ENCODE measurements around the gene UBL4A. TPM values are rescaled to one million over a fixed set of nuclear protein-coding genes. Genes with fewer than 3 reads are reported as not detected.

Gene UBL4A
- polyA plus RNA-seq, 1 of the 3 experiments (the other 2 are of a cell fraction) = 27.8 TPM

- 55% methylated on average over 12 of the region's 12 CpGs for WGBS (ENCODE audit: low lambda C conversion rate)
- no peaks in the 10 kb centered on the region; the same call in 1 of the 2 replicates for H3K27me3 ChIP-seq (ENCODE audit: insufficient read depth)
- H3K79me2 ChIP-seq (ENCODE audit: insufficient read depth) = peaks cover 6% of the 10 kb centered on the region
- no peak overlapping the region for H3K4me2 ChIP-seq
- H3K4me3 ChIP-seq (ENCODE audit: low read depth in 2 of 2, low read length in 1 of 2) = no peak overlapping the region
- H4K20me1 ChIP-seq (ENCODE audit: insufficient read depth) = no peaks in the 10 kb centered on the region
- DNase-seq = no peak
- H3K9ac ChIP-seq = no peak overlapping the region
- H3K9me2 ChIP-seq = no peaks in the 10 kb centered on the region
- H3F3A ChIP-seq (replicated peaks; ENCODE audit: insufficient read depth) = no peaks in the 10 kb centered on the region
- POLR2A ChIA-PET = no interaction called here
- H3K27ac ChIP-seq (ENCODE audit: low read depth in 2 of 2, low read length in 1 of 2) = no peak overlapping the region
- no peak overlapping the region for H2AFZ ChIP-seq (ENCODE audit: low read depth)
- no peaks in the 10 kb centered on the region for H3K9me3 ChIP-seq
- H3K4me1 ChIP-seq (ENCODE audit: control insufficient read depth in 1 of 2, insufficient read depth in 2 of 2, low read depth in 1 of 2, low read length in 1 of 2) = peaks cover 0 to 5% of the 10 kb centered on the region in 2 experiments; a peak in 1 of 4 replicates
- H3K36me3 ChIP-seq (replicated peaks in 1 of 2; ENCODE audit: control insufficient read depth in 1 of 2, insufficient read depth in 2 of 2, low read length in 1 of 2) = no peaks in the 10 kb centered on the region
- TF ChIP-seq, protein P1, sequence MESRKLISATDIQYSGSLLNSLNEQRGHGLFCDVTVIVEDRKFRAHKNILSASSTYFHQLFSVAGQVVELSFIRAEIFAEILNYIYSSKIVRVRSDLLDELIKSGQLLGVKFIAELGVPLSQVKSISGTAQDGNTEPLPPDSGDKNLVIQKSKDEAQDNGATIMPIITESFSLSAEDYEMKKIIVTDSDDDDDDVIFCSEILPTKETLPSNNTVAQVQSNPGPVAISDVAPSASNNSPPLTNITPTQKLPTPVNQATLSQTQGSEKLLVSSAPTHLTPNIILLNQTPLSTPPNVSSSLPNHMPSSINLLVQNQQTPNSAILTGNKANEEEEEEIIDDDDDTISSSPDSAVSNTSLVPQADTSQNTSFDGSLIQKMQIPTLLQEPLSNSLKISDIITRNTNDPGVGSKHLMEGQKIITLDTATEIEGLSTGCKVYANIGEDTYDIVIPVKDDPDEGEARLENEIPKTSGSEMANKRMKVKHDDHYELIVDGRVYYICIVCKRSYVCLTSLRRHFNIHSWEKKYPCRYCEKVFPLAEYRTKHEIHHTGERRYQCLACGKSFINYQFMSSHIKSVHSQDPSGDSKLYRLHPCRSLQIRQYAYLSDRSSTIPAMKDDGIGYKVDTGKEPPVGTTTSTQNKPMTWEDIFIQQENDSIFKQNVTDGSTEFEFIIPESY (IDR thresholded peaks at IDR 0.05; ENCODE audit: borderline replicate concordance, low read depth) = no peak
- TF ChIP-seq USF1 (IDR thresholded peaks at IDR 0.05; ENCODE audit: borderline replicate concordance, low read depth) (no peak), FOSL2 (IDR thresholded peaks at IDR 0.05; ENCODE audit: borderline replicate concordance, low read depth) (no peak), POLR2AphosphoS5 (IDR thresholded peaks at IDR 0.05; ENCODE audit: low read depth, low read length) (no peak), GABPA (IDR thresholded peaks at IDR 0.05; ENCODE audit: low read depth) (no peak), JUND (IDR thresholded peaks at IDR 0.05) (no peak), EP300 (IDR thresholded peaks at IDR 0.05; ENCODE audit: borderline replicate concordance in 1 of 2, low read depth in 1 of 2, low read length in 1 of 2) (no peak), CHD2 (IDR thresholded peaks at IDR 0.05; ENCODE audit: low read length, partially characterized antibody) (no peak), SIN3A (IDR thresholded peaks at IDR 0.05; ENCODE audit: borderline replicate concordance, low read depth, low read length) (no peak), USF2 (IDR thresholded peaks at IDR 0.05; ENCODE audit: borderline replicate concordance, low read depth, low read length) (no peak), MEF2A (IDR thresholded peaks at IDR 0.05; ENCODE audit: borderline replicate concordance, low read depth) (no peak), SMC3 (IDR thresholded peaks at IDR 0.05; ENCODE audit: low read depth, low read length) (no peak), YY1 (IDR thresholded peaks at IDR 0.05; ENCODE audit: low read depth) (no peak)
- TF ChIP-seq, protein P2, sequence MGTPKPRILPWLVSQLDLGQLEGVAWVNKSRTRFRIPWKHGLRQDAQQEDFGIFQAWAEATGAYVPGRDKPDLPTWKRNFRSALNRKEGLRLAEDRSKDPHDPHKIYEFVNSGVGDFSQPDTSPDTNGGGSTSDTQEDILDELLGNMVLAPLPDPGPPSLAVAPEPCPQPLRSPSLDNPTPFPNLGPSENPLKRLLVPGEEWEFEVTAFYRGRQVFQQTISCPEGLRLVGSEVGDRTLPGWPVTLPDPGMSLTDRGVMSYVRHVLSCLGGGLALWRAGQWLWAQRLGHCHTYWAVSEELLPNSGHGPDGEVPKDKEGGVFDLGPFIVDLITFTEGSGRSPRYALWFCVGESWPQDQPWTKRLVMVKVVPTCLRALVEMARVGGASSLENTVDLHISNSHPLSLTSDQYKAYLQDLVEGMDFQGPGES (IDR thresholded peaks at IDR 0.05; ENCODE audit: low read depth, low read length) = no peak
- CTCF ChIA-PET = no interaction called here
Measured at GRCh38 chrX:154511761-154512160, 25.3 kb upstream of the UBL4A start.
